ENCODE data around the gene PARK7. TPM values are rescaled to one million over a fixed set of nuclear protein-coding genes. Genes with fewer than 3 reads are reported as not detected.

PARK7 gene
- total RNA-seq, 4 donors from 2014 or later = 291 to 370 (median 332) TPM

GRCh38 chr1:7953850-7954609, 7.5 kb upstream of the PARK7 start:
- Histone ChIP-seq H3K4me3 (peak overlapping the region; percentile 66 to 81 (median 76)), H3K9me3 (no peaks in the 10 kb centered on the region), H3K27ac (peak overlapping the region; percentile 88 to 92 (median 90)), H3K27me3 (no peaks in the 10 kb centered on the region), H3K36me3 (no peaks in the 10 kb centered on the region), H3K4me1 (peaks cover 0 to 3% of the 10 kb centered on the region in 2 donors)
- ATAC-seq (peak; percentile 91 to 97), DNase-seq (peak; percentile 94 to 97)
- TF ChIP-seq CTCF (IDR thresholded peaks at IDR 0.05 in 4 of 5, conservative IDR thresholded peaks at IDR 0.05 in 1 of 5) = no peak
- peak; percentile 80 to 81 for TF ChIP-seq POLR2A (IDR thresholded peaks at IDR 0.05)
- intact Hi-C loops (cut with DNase I; ENCODE audit: low total_unique reads) = no loop called here
- in situ Hi-C loops (cut with MboI; ENCODE audit: low sequenced_read_pairs in 4 of 4) = no loop called here

- Histone ChIP-seq H3K27me3 (no peaks in the 10 kb centered on the region), H3K9me3 (no peaks in the 10 kb centered on the region), H3K4me1 (peaks cover 0 to 3% of the 10 kb centered on the region in 2 donors), H3K4me3 (peak overlapping the region; percentile 66 to 81 (median 76)), H3K36me3 (no peaks in the 10 kb centered on the region), H3K27ac (peak overlapping the region; percentile 88 to 92 (median 90))
- intact Hi-C loops (cut with DNase I; ENCODE audit: low total_unique reads) (no loop called here), in situ Hi-C loops (cut with MboI; ENCODE audit: low sequenced_read_pairs in 4 of 4) (no loop called here)
- TF ChIP-seq CTCF (IDR thresholded peaks at IDR 0.05 in 4 of 5, conservative IDR thresholded peaks at IDR 0.05 in 1 of 5) = no peak
- no peak for DNase-seq
- ATAC-seq = no peak
Measured at GRCh38 chr1:7954683-7955082, 6.8 kb upstream of the PARK7 start.

- TF ChIP-seq POLR2A (IDR thresholded peaks at IDR 0.05) (no peak), CTCF (IDR thresholded peaks at IDR 0.05 in 4 of 5, conservative IDR thresholded peaks at IDR 0.05 in 1 of 5) (no peak)
- DNase-seq = no peak
Measured at GRCh38 chr1:7956218-7957032, 5.1 kb upstream of the PARK7 start.

GRCh38 chr1:7960165-7960564, 1.3 kb upstream of the PARK7 start:
- intact Hi-C loops (cut with DNase I; ENCODE audit: low total_unique reads) = loop anchor here (10.0 kb wide), 1 partner anchor 915 kb away; the partner anchor contains the start of gene ENO1
- H3K27me3 ChIP-seq = no peaks in the 10 kb centered on the region
- H3K27ac ChIP-seq = peak overlapping the region; percentile 91 to 98 (median 96)
- peaks cover 37% of the 10 kb centered on the region in 2 donors for H3K4me1 ChIP-seq
- no peak for TF ChIP-seq CTCF (IDR thresholded peaks at IDR 0.05 in 4 of 5, conservative IDR thresholded peaks at IDR 0.05 in 1 of 5)
- TF ChIP-seq POLR2A (IDR thresholded peaks at IDR 0.05) = no peak
- H3K4me3 ChIP-seq = no peak overlapping the region
- DNase-seq (no peak), ATAC-seq (no peak)
- in situ Hi-C loops (cut with MboI; ENCODE audit: low sequenced_read_pairs in 4 of 4) = no loop called here
- H3K36me3 ChIP-seq = peaks cover 0 to 24% of the 10 kb centered on the region in 2 donors
- no peaks in the 10 kb centered on the region for H3K9me3 ChIP-seq

More at GRCh38 chr1:7956218-7957032, 5.1 kb upstream of the PARK7 start:
- Histone ChIP-seq H3K27ac (no peak overlapping the region), H3K36me3 (no peaks in the 10 kb centered on the region), H3K9me3 (no peaks in the 10 kb centered on the region), H3K4me1 (peaks cover 8 to 12% of the 10 kb centered on the region in 2 donors), H3K27me3 (no peaks in the 10 kb centered on the region), H3K4me3 (no peak overlapping the region)
- in situ Hi-C loops (cut with MboI; ENCODE audit: low sequenced_read_pairs in 4 of 4) (no loop called here), intact Hi-C loops (cut with DNase I; ENCODE audit: low total_unique reads) (no loop called here)
- no peak for ATAC-seq

Data from gastrocnemius medialis (tissue), 4 donors.